ENCODE data around the gene PIH1D2. TPM values are rescaled to one million over a fixed set of nuclear protein-coding genes. Genes with fewer than 3 reads are reported as not detected.

Gene PIH1D2
- total and polyA plus RNA-seq, 10 of the 15 experiments (the other 5 are each of a cell fraction or from before 2014, with no cell fraction given), result 0.51 to 3.0 (median 1.5) TPM

DNA sequence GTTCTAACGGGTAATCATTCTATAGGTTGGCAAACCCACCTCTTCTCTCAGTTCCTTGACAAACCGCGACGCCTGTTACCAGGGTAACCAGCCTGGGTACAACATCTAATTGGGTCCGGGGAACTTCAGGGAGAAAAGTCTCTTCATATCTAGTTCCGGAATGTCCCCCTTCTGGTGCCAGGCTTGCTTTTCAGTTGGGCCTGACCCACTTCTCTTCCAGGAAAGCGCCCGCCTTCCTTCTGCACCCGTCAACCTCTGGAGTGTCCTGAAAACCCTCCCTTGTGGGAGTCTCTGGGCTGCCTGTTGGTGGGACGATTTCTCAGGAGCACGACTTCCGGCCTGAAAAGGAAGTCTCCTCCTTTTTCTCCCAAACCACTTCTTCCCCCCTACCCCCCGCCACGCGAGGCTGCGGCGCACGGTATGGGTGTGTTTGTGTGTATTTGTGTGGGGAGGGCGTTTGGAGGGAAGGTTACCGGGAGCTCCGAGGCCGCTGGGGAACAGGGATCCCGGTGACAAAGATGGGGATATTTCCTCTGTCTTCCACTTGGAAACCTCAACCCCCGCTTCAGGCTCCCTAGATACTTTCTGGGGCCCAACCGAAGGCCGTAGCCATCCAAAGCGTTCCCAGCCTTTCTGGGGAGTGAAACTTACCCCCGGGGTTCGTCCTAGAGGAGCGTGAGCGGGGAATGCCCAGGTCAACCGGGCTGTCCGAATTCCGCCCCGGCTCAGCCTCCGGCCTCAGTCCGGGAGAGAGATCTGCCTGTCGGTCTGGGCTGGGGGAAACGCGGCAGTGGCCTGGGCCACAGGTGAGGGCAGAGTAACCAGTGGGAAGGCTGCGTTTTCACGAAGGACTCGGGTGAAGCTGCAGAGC lies at the start of gene PIH1D2, which contains the start of gene NKAPD1 (continued):
- TF ChIP-seq, protein P1, sequence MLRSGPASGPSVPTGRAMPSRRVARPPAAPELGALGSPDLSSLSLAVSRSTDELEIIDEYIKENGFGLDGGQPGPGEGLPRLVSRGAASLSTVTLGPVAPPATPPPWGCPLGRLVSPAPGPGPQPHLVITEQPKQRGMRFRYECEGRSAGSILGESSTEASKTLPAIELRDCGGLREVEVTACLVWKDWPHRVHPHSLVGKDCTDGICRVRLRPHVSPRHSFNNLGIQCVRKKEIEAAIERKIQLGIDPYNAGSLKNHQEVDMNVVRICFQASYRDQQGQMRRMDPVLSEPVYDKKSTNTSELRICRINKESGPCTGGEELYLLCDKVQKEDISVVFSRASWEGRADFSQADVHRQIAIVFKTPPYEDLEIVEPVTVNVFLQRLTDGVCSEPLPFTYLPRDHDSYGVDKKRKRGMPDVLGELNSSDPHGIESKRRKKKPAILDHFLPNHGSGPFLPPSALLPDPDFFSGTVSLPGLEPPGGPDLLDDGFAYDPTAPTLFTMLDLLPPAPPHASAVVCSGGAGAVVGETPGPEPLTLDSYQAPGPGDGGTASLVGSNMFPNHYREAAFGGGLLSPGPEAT (IDR thresholded peaks at IDR 0.05; ENCODE audit: low read depth), result peak; percentile 99
- peak; percentile 91; the same call in 1 of the 2 replicates for TF ChIP-seq HDAC2 (IDR thresholded peaks at IDR 0.05)
- TF ChIP-seq YY1 (IDR thresholded peaks at IDR 0.05; ENCODE audit: low read depth, low read length), result peak; percentile 67; the same call in 1 of the 2 replicates
- TF ChIP-seq, protein P2, sequence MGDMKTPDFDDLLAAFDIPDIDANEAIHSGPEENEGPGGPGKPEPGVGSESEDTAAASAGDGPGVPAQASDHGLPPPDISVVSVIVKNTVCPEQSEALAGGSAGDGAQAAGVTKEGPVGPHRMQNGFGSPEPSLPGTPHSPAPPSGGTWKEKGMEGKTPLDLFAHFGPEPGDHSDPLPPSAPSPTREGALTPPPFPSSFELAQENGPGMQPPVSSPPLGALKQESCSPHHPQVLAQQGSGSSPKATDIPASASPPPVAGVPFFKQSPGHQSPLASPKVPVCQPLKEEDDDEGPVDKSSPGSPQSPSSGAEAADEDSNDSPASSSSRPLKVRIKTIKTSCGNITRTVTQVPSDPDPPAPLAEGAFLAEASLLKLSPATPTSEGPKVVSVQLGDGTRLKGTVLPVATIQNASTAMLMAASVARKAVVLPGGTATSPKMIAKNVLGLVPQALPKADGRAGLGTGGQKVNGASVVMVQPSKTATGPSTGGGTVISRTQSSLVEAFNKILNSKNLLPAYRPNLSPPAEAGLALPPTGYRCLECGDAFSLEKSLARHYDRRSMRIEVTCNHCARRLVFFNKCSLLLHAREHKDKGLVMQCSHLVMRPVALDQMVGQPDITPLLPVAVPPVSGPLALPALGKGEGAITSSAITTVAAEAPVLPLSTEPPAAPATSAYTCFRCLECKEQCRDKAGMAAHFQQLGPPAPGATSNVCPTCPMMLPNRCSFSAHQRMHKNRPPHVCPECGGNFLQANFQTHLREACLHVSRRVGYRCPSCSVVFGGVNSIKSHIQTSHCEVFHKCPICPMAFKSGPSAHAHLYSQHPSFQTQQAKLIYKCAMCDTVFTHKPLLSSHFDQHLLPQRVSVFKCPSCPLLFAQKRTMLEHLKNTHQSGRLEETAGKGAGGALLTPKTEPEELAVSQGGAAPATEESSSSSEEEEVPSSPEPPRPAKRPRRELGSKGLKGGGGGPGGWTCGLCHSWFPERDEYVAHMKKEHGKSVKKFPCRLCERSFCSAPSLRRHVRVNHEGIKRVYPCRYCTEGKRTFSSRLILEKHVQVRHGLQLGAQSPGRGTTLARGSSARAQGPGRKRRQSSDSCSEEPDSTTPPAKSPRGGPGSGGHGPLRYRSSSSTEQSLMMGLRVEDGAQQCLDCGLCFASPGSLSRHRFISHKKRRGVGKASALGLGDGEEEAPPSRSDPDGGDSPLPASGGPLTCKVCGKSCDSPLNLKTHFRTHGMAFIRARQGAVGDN (IDR thresholded peaks at IDR 0.05), result no peak
- no peak for TF ChIP-seq RCOR1 (conservative IDR thresholded peaks at IDR 0.05; ENCODE audit: low read depth, low read length)
- peak; percentile 56 for TF ChIP-seq MEF2B (IDR thresholded peaks at IDR 0.05; ENCODE audit: partially characterized antibody, poor library complexity, severe bottlenecking)
- peak; percentile 86 for TF ChIP-seq SIN3A (IDR thresholded peaks at IDR 0.05; ENCODE audit: low read depth, low read length)
- peak; percentile 41; the same call in 1 of the 2 replicates for TF ChIP-seq LARP7 (IDR thresholded peaks at IDR 0.05)
- peak in 1 of 2 experiments; percentile 51; a peak in 1 of 4 replicates for TF ChIP-seq ETV6 (conservative IDR thresholded peaks at IDR 0.05 in 1 of 2, IDR thresholded peaks at IDR 0.05 in 1 of 2; ENCODE audit: borderline replicate concordance in 1 of 2, low read depth in 1 of 2)
- TF ChIP-seq NFXL1 (IDR thresholded peaks at IDR 0.05; ENCODE audit: borderline replicate concordance), result no peak
- peak; percentile 72 to 76 for TF ChIP-seq IKZF2 (IDR thresholded peaks at IDR 0.05)
- TF ChIP-seq ZNF217 (IDR thresholded peaks at IDR 0.05), result 0 out of 2 replicates have a peak, but pooled peaks have one; percentile 48
- TF ChIP-seq SREBF2 (IDR thresholded peaks at IDR 0.05; ENCODE audit: low read length), result peak; percentile 35; the same call in 1 of the 2 replicates
- 0 out of 2 replicates have a peak, but pooled peaks have one; percentile 24 for TF ChIP-seq ZNF24 (IDR thresholded peaks at IDR 0.05)
- TF ChIP-seq MTA2 (IDR thresholded peaks at IDR 0.05; ENCODE audit: low read depth), result no peak
- TF ChIP-seq, protein P3, sequence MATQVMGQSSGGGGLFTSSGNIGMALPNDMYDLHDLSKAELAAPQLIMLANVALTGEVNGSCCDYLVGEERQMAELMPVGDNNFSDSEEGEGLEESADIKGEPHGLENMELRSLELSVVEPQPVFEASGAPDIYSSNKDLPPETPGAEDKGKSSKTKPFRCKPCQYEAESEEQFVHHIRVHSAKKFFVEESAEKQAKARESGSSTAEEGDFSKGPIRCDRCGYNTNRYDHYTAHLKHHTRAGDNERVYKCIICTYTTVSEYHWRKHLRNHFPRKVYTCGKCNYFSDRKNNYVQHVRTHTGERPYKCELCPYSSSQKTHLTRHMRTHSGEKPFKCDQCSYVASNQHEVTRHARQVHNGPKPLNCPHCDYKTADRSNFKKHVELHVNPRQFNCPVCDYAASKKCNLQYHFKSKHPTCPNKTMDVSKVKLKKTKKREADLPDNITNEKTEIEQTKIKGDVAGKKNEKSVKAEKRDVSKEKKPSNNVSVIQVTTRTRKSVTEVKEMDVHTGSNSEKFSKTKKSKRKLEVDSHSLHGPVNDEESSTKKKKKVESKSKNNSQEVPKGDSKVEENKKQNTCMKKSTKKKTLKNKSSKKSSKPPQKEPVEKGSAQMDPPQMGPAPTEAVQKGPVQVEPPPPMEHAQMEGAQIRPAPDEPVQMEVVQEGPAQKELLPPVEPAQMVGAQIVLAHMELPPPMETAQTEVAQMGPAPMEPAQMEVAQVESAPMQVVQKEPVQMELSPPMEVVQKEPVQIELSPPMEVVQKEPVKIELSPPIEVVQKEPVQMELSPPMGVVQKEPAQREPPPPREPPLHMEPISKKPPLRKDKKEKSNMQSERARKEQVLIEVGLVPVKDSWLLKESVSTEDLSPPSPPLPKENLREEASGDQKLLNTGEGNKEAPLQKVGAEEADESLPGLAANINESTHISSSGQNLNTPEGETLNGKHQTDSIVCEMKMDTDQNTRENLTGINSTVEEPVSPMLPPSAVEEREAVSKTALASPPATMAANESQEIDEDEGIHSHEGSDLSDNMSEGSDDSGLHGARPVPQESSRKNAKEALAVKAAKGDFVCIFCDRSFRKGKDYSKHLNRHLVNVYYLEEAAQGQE (IDR thresholded peaks at IDR 0.05; ENCODE audit: low read depth, low read length), result no peak
- TF ChIP-seq EED (IDR thresholded peaks at IDR 0.05; ENCODE audit: low read depth), result peak; percentile 44; the same call in 1 of the 2 replicates
- TF ChIP-seq ESRRA (IDR thresholded peaks at IDR 0.05; ENCODE audit: low read length), result no peak

All from GM12878 (cell line).